Measurements from ENCODE around the gene ANXA11.

Gene ANXA11

GRCh38 chr10:80187465-80188409, 17.6 kb downstream of the ANXA11 start:
- peak; percentile 55 for DNase-seq (ENCODE audit: low read depth)

GRCh38 chr10:80187060-80187459, 18.3 kb downstream of the ANXA11 start:
- no peak for DNase-seq (ENCODE audit: low read depth)

- DNase-seq (ENCODE audit: low read depth), result no peak
Observed at GRCh38 chr10:80186364-80187012, 18.8 kb downstream of the ANXA11 start.

GRCh38 chr10:80185578-80186299, 19.6 kb downstream of the ANXA11 start:
- DNase-seq (ENCODE audit: low read depth), result no peak

GRCh38 chr10:80184291-80184690, 21.0 kb downstream of the ANXA11 start:
- DNase-seq (ENCODE audit: low read depth), result no peak

- no peak for DNase-seq (ENCODE audit: low read depth)
Observed at GRCh38 chr10:80183436-80183835, 21.9 kb downstream of the ANXA11 start.

GRCh38 chr10:80182986-80183385, 22.4 kb downstream of the ANXA11 start:
- no peak for DNase-seq (ENCODE audit: low read depth)

GRCh38 chr10:80177781-80178636, 27.3 kb downstream of the ANXA11 start:
- no peak for DNase-seq (ENCODE audit: low read depth)

- DNase-seq (ENCODE audit: low read depth), result no peak
Observed at GRCh38 chr10:80176526-80176925, 28.8 kb downstream of the ANXA11 start.

- DNase-seq (ENCODE audit: low read depth), result no peak
Observed at GRCh38 chr10:80174641-80175395, 30.5 kb downstream of the ANXA11 start.

GRCh38 chr10:80173466-80173865, 31.9 kb downstream of the ANXA11 start:
- DNase-seq (ENCODE audit: low read depth), result no peak

- no peak for DNase-seq (ENCODE audit: low read depth)
Observed at GRCh38 chr10:80172896-80173295, 32.4 kb downstream of the ANXA11 start.

- no peak for DNase-seq (ENCODE audit: low read depth)
Observed at GRCh38 chr10:80171248-80171660, 34.1 kb downstream of the ANXA11 start.

GRCh38 chr10:80170641-80171040, 34.7 kb downstream of the ANXA11 start:
- DNase-seq (ENCODE audit: low read depth), result no peak

GRCh38 chr10:80170026-80170425, 35.3 kb downstream of the ANXA11 start:
- no peak for DNase-seq (ENCODE audit: low read depth)

- DNase-seq (ENCODE audit: low read depth), result no peak
Observed at GRCh38 chr10:80168679-80169380, 36.5 kb downstream of the ANXA11 start.

GRCh38 chr10:80168162-80168511, 37.2 kb downstream of the ANXA11 start:
- no peak for DNase-seq (ENCODE audit: low read depth)

- DNase-seq (ENCODE audit: low read depth), result no peak
Observed at GRCh38 chr10:80167471-80168161, 37.7 kb downstream of the ANXA11 start.

- no peak for DNase-seq (ENCODE audit: low read depth)
Observed at GRCh38 chr10:80166581-80167470, 38.5 kb downstream of the ANXA11 start.

All from stimulated activated CD4-positive, alpha-beta T cell treated with anti-CD3 and anti-CD28 coated beads, Interleukin-2, amount 100 ng/mL, for 4 hours (primary cell).